HG03025 (cell line): Measurements from ENCODE around the gene IRF6.

ENCODE experiments used
- ATAC-seq: cut with Tn5 transposase; IDR thresholded peaks from one replicate; pipeline ENCODE4 v1.9.1; 2021; ENCODE audit warnings: mild to moderate bottlenecking, moderate library complexity; ENCODE audit not compliant: unreplicated experiment, low FRiP score

IRF6 gene

GRCh38 chr1:209805875-209806760 lies at the start of gene IRF6:
IRF6 (minus strand) TSS chr1:209806142; CDS start chr1:209801413, 4,729 bp downstream.
- peak; percentile 88 for ATAC-seq

GRCh38 chr1:209855623-209856022 lies 49.7 kb upstream of the IRF6 start:
- ATAC-seq = no peak

- no peak for ATAC-seq
Observed at GRCh38 chr1:209855006-209855405, 49.1 kb upstream of the IRF6 start.

- ATAC-seq = no peak
Observed at GRCh38 chr1:209854196-209854595, 48.3 kb upstream of the IRF6 start.

GRCh38 chr1:209853676-209854075 lies 47.7 kb upstream of the IRF6 start:
- ATAC-seq = no peak

- ATAC-seq = no peak
Observed at GRCh38 chr1:209850342-209850979, 44.5 kb upstream of the IRF6 start.

- no peak for ATAC-seq
Observed at GRCh38 chr1:209849388-209849787, 43.4 kb upstream of the IRF6 start.

GRCh38 chr1:209845408-209845725 lies 39.4 kb upstream of the IRF6 start:
- no peak for ATAC-seq

GRCh38 chr1:209844695-209845407 lies 38.9 kb upstream of the IRF6 start:
- no peak for ATAC-seq

- ATAC-seq = no peak
Observed at GRCh38 chr1:209840611-209841010, 34.7 kb upstream of the IRF6 start.

- ATAC-seq = no peak
Observed at GRCh38 chr1:209839875-209840546, 34.1 kb upstream of the IRF6 start.

- ATAC-seq = no peak
Observed at GRCh38 chr1:209838537-209838936, 32.6 kb upstream of the IRF6 start.

- no peak for ATAC-seq
Observed at GRCh38 chr1:209837671-209838070, 31.7 kb upstream of the IRF6 start.

- no peak for ATAC-seq
Observed at GRCh38 chr1:209835782-209836298, 29.9 kb upstream of the IRF6 start.

GRCh38 chr1:209831615-209832014 lies 25.7 kb upstream of the IRF6 start:
- ATAC-seq = no peak

GRCh38 chr1:209830722-209831121 lies 24.8 kb upstream of the IRF6 start:
- no peak for ATAC-seq

- no peak for ATAC-seq
Observed at GRCh38 chr1:209829716-209830115, 23.8 kb upstream of the IRF6 start.

- ATAC-seq = peak; percentile 93
Observed at GRCh38 chr1:209827384-209828262, 21.7 kb upstream of the IRF6 start, which contains the start of gene UTP25. UTP25 (plus strand) TSS chr1:209827972; CDS start chr1:209828064, 92 bp downstream.

GRCh38 chr1:209825591-209826434 lies 19.9 kb upstream of the IRF6 start:
- ATAC-seq = no peak
